Astrocyte (in vitro differentiated cells and primary cell): ENCODE measurements around the gene HSPA14. TPM values are rescaled to one million over a fixed set of nuclear protein-coding genes. Genes with fewer than 3 reads are reported as not detected.

Experiments
- DNase-seq: peaks from one replicate; pipeline ENCODE4 v3.0.0-alpha.2; 2010; ENCODE audit warnings: low read depth
- FAIRE-seq: peaks from 2 replicates; lab custom pipeline; 2011; peaks lifted over from hg19 to GRCh38; lab: Jason Lieb, UNC
- H2AFZ ChIP-seq: 2 replicates; pipeline ENCODE4 v1.6.0; 2012; ENCODE audit warnings: low read depth, low read length, inconsistent platforms
- H3K27ac ChIP-seq: 2 replicates; pipeline ENCODE4 v1.5.1; 2011; ENCODE audit warnings: low read depth, low read length, inconsistent platforms
- H3K27me3 ChIP-seq: 2 replicates; pipeline ENCODE4 v1.6.0; 2011; ENCODE audit warnings: low read length, inconsistent platforms; ENCODE audit not compliant: insufficient read depth
- H3K36me3 ChIP-seq: 2 replicates; pipeline ENCODE4 v1.5.1; 2011; ENCODE audit warnings: low read length, inconsistent platforms; ENCODE audit not compliant: insufficient read depth
- H3K4me1 ChIP-seq: 2 replicates; pipeline ENCODE4 v1.5.1; 2011; ENCODE audit warnings: low read length, inconsistent platforms; ENCODE audit not compliant: insufficient read depth
- H3K4me2 ChIP-seq: 2 replicates; pipeline ENCODE4 v1.6.0; 2012; ENCODE audit warnings: low read length, inconsistent platforms
- H3K4me3 ChIP-seq: 2 replicates; pipeline ENCODE4 v1.5.1; 2011; ENCODE audit warnings: low read depth, mild to moderate bottlenecking, low read length, inconsistent platforms; ENCODE audit not compliant: insufficient read depth
- H3K79me2 ChIP-seq: 2 replicates; pipeline ENCODE4 v1.6.0; 2012; ENCODE audit warnings: mild to moderate bottlenecking, low read length, inconsistent platforms; ENCODE audit not compliant: insufficient read depth
- H3K9ac ChIP-seq: 2 replicates; pipeline ENCODE4 v1.6.0; 2012; ENCODE audit warnings: mild to moderate bottlenecking, low read length, inconsistent platforms
- H3K9me3 ChIP-seq: 2 replicates; pipeline ENCODE4 v1.5.1; 2012; ENCODE audit warnings: low read depth, mild to moderate bottlenecking, low read length, inconsistent platforms; ENCODE audit not compliant: insufficient read depth
- H4K20me1 ChIP-seq: 2 replicates; pipeline ENCODE4 v1.6.0; 2012; ENCODE audit warnings: low read length, inconsistent platforms; ENCODE audit not compliant: insufficient read depth
- H3K27ac Mint-ChIP-seq: one replicate; pipeline ENCODE4 v1.8.0; 2021; ENCODE audit warnings: mild to moderate bottlenecking, mixed read lengths; ENCODE audit not compliant: unreplicated experiment
- H3K27me3 Mint-ChIP-seq: one replicate; pipeline ENCODE4 v1.8.0; 2021; ENCODE audit warnings: low read depth, mixed read lengths; ENCODE audit not compliant: unreplicated experiment
- H3K36me3 Mint-ChIP-seq: one replicate; pipeline ENCODE4 v1.8.0; 2021; ENCODE audit warnings: low read depth, mixed read lengths; ENCODE audit not compliant: unreplicated experiment
- H3K4me1 Mint-ChIP-seq: one replicate; pipeline ENCODE4 v1.8.0; 2021; ENCODE audit warnings: low read depth, mixed read lengths; ENCODE audit not compliant: unreplicated experiment
- H3K4me3 Mint-ChIP-seq: one replicate; pipeline ENCODE4 v1.8.0; 2021; ENCODE audit warnings: mild to moderate bottlenecking, moderate library complexity, mixed read lengths; ENCODE audit not compliant: unreplicated experiment
- H3K9me3 Mint-ChIP-seq: one replicate; pipeline ENCODE4 v1.8.0; 2021; ENCODE audit warnings: mild to moderate bottlenecking, mixed read lengths; ENCODE audit not compliant: unreplicated experiment
- EZH2 ChIP-seq: IDR thresholded peaks from 2 replicates; pipeline ENCODE4 v1.6.1; 2012; ENCODE audit warnings: mild to moderate bottlenecking, low read length, inconsistent platforms; ENCODE audit not compliant: insufficient read depth
- total RNA-seq: library from RNA; stranded (reverse); gene quantifications from 2 replicates; pipeline ENCODE4 v1.2.1, GENCODE V29; 2021
- TF ChIP-seq, protein P1 (sequence below): IDR thresholded peaks from 2 replicates; pipeline ENCODE4 v1.5.1; 2011; ENCODE audit warnings: low read depth, mild to moderate bottlenecking, inconsistent platforms, low read length, moderate library complexity; ENCODE audit not compliant: insufficient read depth

HSPA14 gene
- total RNA-seq, 1 donor from 2014 or later = 12.8 TPM

DNA sequence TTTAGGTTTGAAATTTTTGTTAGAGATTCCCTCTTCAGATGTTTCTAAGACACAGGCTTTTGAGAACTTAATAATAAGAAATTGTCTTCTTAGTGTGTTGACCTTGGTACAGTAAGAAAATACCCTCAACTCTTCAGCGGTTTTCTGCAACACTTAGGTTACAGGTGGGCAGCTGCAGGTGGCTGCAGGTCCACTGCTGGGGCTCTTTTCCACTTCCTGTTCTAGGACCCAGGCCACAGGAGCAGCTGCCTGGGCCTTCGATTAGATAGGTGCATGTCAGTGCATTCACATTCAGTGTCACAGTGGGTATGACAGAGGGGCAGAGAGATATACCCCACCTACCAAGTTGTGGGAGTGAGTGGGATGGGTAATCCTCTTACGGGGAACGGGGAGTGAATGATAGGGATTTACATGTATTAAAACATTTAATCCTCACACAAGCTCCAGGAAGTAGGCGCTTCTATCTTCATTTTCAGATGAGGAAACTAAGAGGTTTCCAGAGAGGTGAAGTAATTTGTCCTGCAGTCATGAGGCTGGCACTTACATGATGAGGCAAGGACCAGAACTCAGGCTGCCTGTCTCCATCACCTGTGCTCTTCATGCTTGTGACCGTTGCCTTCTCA, 20.3 kb downstream of the HSPA14 start:
- no peak overlapping the region for H2AFZ ChIP-seq
- no peaks in the 10 kb centered on the region for H3K79me2 ChIP-seq
- H3K27me3 ChIP-seq = no peaks in the 10 kb centered on the region
- no peaks in the 10 kb centered on the region for H3K4me1 Mint-ChIP-seq
- TF ChIP-seq EZH2 = no peak
- TF ChIP-seq, protein P1, sequence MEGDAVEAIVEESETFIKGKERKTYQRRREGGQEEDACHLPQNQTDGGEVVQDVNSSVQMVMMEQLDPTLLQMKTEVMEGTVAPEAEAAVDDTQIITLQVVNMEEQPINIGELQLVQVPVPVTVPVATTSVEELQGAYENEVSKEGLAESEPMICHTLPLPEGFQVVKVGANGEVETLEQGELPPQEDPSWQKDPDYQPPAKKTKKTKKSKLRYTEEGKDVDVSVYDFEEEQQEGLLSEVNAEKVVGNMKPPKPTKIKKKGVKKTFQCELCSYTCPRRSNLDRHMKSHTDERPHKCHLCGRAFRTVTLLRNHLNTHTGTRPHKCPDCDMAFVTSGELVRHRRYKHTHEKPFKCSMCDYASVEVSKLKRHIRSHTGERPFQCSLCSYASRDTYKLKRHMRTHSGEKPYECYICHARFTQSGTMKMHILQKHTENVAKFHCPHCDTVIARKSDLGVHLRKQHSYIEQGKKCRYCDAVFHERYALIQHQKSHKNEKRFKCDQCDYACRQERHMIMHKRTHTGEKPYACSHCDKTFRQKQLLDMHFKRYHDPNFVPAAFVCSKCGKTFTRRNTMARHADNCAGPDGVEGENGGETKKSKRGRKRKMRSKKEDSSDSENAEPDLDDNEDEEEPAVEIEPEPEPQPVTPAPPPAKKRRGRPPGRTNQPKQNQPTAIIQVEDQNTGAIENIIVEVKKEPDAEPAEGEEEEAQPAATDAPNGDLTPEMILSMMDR = no peak
- no peak for DNase-seq
- no peak overlapping the region for H3K4me3 ChIP-seq
- H3K9ac ChIP-seq = no peak overlapping the region
- H3K9me3 ChIP-seq = no peaks in the 10 kb centered on the region
- no peak for FAIRE-seq
- H3K4me3 Mint-ChIP-seq = no peak overlapping the region
- no peaks in the 10 kb centered on the region for H3K27me3 Mint-ChIP-seq
- peaks cover 5% of the 10 kb centered on the region for H3K36me3 Mint-ChIP-seq
- H3K36me3 ChIP-seq = peaks cover 3% of the 10 kb centered on the region
- no peak overlapping the region for H3K27ac Mint-ChIP-seq
- no peaks in the 10 kb centered on the region for H3K9me3 Mint-ChIP-seq
- H4K20me1 ChIP-seq = no peaks in the 10 kb centered on the region
- no peak overlapping the region for H3K27ac ChIP-seq
- no peak overlapping the region for H3K4me2 ChIP-seq
- no peaks in the 10 kb centered on the region for H3K4me1 ChIP-seq

DNA sequence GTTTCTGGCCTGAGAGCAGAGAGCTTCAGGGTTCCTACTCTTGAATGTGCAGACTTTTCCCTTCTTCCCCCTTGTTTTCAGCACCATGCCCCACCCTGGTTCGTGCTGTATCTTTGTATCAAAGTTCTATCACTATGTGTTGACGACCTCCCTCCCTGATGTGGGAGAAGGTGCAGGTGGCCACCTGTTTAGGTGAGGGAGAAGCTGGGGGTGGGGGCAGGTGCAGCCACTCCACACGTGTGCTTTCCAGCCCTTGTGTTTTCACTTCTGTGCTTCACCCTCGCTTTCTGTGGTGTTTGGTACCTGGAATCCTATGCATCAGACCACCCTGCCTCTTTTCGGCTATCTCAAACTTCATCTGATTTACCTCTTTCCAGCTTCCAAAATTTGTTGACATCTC, 20.9 kb downstream of the HSPA14 start:
- Mint-ChIP-seq H3K4me3 (no peak overlapping the region), H3K9me3 (no peaks in the 10 kb centered on the region), H3K36me3 (peaks cover 4% of the 10 kb centered on the region), H3K4me1 (no peaks in the 10 kb centered on the region), H3K27ac (peak overlapping the region; percentile 29), H3K27me3 (no peaks in the 10 kb centered on the region)
- H3K27ac ChIP-seq = no peak overlapping the region
- FAIRE-seq (no peak), DNase-seq (no peak)
- no peaks in the 10 kb centered on the region for H3K27me3 ChIP-seq
- no peak overlapping the region for H2AFZ ChIP-seq
- no peak overlapping the region for H3K4me2 ChIP-seq
- no peaks in the 10 kb centered on the region for H3K79me2 ChIP-seq
- H3K4me3 ChIP-seq = no peak overlapping the region
- no peaks in the 10 kb centered on the region for H3K4me1 ChIP-seq
- no peaks in the 10 kb centered on the region for H4K20me1 ChIP-seq
- TF ChIP-seq, protein P1 = no peak
- TF ChIP-seq EZH2 = no peak
- no peaks in the 10 kb centered on the region for H3K9me3 ChIP-seq
- no peak overlapping the region for H3K9ac ChIP-seq
- peaks cover 3% of the 10 kb centered on the region for H3K36me3 ChIP-seq

DNA sequence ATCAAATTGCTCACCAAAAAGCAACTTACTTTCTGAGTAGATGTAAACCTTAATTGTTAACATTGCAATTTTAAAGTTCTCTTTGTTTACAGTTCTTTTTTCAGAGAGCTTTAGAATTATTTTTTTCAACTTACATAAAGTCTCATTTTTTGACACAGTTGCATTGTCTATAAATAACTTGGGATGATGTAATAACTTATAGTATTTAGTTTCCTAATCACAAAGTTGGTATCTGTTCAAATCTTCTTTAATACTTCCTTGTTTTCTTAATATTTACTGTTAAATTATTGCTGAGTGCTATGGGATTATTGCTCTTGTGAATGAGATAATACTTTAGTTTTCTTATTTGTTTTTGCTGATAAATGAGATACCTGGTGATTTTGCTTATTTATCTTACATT, 21.7 kb downstream of the HSPA14 start:
- H2AFZ ChIP-seq = no peak overlapping the region
- no peaks in the 10 kb centered on the region for H4K20me1 ChIP-seq
- H3K4me2 ChIP-seq = no peak overlapping the region
- no peak overlapping the region for H3K27ac ChIP-seq
- Mint-ChIP-seq H3K36me3 (peaks cover 4% of the 10 kb centered on the region), H3K27me3 (no peaks in the 10 kb centered on the region), H3K4me3 (no peak overlapping the region), H3K9me3 (no peaks in the 10 kb centered on the region), H3K4me1 (no peaks in the 10 kb centered on the region), H3K27ac (no peak overlapping the region)
- no peak overlapping the region for H3K4me3 ChIP-seq
- H3K36me3 ChIP-seq = peaks cover 3% of the 10 kb centered on the region
- H3K4me1 ChIP-seq = no peaks in the 10 kb centered on the region
- no peaks in the 10 kb centered on the region for H3K27me3 ChIP-seq
- FAIRE-seq (no peak), DNase-seq (no peak)
- TF ChIP-seq, protein P1 = no peak
- no peak for TF ChIP-seq EZH2
- H3K79me2 ChIP-seq = no peaks in the 10 kb centered on the region
- no peak overlapping the region for H3K9ac ChIP-seq
- no peaks in the 10 kb centered on the region for H3K9me3 ChIP-seq
